ENCODE measurements around the gene SLC35G3. TPM values are rescaled to one million over a fixed set of nuclear protein-coding genes. Genes with fewer than 3 reads are reported as not detected.
"Not testable (repeated sequence)": the region's sequence is repeated elsewhere in the genome, so short reads cannot be mapped to it uniquely, and the experiment has no call there.

Gene SLC35G3
- total RNA-seq, 1 donor from 2014 or later: not detected

DNA sequence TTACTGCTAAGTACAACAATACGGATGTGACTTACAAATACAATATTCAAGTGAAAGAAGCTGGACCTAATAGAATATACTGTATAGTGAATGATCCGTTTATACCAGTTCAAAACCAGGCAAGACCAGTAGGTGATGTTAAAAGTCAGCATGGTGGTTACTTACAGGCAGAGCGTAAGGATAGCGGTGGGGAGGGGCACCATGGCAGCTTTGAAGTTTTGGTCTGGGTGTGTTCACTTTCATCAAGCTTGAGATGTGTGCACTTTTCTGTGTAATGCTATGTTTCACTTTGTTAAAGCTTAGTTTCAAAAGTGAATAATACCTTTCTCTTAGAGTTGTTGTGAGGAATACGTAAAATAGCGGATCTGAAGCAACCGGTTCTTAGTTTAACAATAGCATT, 16.5 kb upstream of the SLC35G3 start:
- DNase-seq (ENCODE audit: low read depth, low spot score): no peak

DNA sequence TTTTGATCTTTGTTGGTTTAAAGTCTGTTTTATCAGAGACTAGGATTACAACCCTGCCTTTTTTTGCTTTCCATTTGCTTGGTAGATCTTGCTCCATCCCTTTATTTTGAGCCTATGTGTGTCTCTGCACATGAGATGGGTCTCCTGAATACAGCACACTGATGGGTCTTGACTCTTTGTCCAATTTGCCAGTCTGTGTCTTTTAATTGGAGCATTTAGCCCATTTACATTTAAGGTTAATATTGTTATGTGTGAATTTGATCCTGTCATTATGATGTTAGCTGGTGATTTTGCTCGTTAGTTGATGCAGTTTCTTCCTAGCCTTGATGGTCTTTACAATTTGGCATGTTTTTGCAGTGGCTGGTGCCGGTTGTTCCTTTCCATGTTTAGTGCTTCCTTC, 8.4 kb upstream of the SLC35G3 start:
- DNase-seq (ENCODE audit: low read depth, low spot score): not testable (repeated sequence)

DNA sequence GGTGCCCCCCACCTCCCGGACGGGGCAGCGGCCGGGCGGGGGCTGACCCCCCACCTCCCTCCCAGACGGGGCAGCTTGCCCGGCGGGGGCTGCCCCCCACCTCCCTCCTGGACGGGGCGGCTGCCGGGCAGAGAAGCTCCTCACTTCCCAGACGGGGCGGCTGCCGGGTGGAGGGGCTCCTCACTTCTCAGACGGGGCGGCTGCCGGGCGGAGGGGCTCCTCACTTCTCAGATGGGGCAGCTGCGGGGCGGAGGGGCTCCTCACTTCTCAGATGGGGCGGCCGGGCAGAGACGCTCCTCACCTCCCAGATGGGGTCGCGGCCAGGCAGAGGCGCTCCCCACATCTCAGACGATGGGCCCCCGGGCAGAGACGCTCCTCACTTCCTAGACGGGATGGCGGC, 869 bp upstream of the SLC35G3 start:
- not testable (repeated sequence) for DNase-seq (ENCODE audit: low read depth, low spot score)

DNA sequence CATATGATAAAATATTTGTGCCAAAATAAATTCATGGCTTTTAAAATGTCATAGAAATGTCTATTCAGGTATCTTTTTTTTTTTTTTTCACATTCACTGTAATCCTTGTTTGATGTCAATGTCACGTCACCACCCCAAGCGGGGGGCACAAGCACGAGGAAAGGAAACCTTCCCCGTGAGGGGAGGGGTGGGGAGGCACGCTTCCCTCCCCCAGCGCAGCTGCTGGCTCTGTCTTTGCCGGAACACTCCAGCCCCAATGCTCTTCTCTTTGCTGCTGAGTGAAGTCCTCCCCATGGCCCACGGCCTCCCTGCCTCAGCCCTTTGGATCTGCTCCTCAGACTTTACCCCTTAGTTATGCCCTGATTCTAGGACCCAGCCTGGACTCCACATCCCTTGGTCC, 1.5 kb downstream of the SLC35G3 start:
- no peak for DNase-seq (ENCODE audit: low read depth, low spot score)

DNA sequence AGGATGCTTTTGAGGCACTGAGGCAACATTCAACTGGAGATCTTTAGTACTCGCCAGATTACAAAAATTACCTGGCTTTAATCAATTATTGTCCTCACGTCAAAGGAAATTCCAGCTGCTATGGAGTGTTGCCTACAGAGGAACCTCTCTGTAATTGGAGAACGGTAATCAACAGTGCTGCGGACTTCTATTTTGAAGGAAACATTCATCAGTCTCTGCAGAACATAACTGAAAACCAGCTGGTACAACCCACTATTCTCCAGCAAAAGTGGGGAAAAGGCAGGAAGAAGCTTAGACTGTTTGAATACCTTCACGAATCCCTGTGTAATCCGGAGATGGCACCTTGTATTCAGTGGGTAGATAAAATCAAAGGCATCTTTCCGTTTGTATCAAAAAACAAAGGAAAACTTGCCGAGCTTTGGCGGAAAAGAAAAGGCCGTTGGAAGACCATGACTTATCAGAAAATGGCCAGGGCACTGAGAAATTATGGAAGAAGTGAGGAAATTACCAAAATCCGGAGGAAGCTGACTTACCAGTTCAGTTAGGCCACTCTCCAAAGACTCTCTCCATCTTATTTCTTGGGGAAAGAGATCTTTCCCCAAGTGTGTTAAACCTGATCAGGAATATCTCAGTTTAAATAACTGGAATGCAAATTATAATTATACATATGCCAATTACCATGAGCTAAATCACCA, 3.0 kb downstream of the SLC35G3 start:
- DNase-seq (ENCODE audit: low read depth, low spot score): no peak

DNA sequence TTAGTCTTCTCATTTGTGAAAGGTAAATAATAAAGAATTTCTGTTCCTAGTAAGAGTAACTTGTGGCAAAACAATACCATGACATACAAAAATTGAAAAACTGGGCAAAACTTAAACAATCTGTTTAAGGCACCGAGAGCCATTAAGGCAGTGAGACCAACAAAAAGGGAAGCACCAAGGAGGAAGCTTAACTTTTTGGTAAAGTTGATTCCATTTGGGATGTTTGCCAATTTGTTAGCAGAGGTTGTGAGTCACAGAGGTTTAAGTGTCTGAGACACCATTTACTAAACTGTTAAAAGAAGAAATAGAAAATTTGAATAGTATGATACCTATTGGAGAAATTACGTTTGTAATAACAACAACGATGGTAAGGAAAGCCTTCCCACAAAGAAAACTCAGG, 4.9 kb downstream of the SLC35G3 start:
- no peak for DNase-seq (ENCODE audit: low read depth, low spot score)

DNA sequence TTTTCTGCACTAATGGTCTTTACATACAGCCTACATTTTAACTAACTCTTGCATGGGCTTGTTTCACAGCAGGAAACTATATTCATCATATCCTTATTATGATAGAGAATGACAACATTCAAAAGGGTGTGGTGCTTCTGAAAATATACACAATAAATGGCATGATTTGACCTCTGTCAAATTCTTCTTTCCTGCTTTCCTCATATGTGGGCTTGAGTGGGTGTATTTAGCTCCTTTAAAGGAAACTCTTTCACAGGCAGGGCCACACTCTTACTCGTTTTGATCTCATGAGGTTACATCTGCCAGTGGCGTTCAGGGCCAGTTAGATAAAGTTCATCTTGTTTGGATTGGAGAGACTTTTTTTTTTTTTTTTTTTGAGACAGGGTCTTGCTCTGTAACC, 6.1 kb downstream of the SLC35G3 start:
- no peak for DNase-seq (ENCODE audit: low read depth, low spot score)

DNA sequence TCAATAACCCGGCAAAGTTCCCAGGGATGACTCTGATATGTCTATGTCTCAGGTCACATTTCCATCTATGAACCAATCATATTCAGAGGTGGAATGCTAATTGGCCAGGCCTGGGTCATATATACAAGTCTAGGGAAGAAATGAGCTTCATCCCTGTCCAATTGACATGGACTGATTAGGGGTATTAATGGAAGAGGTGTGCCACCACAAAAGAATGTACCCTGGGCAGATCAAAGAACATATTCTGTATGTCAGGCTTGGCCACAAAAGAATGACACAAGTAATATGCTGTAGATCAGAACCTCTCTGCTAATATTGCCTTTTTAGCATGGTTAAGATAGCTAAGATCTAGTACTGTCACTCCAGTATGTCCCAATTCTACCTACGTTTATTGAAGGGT, 6.7 kb downstream of the SLC35G3 start:
- DNase-seq (ENCODE audit: low read depth, low spot score): no peak

DNA sequence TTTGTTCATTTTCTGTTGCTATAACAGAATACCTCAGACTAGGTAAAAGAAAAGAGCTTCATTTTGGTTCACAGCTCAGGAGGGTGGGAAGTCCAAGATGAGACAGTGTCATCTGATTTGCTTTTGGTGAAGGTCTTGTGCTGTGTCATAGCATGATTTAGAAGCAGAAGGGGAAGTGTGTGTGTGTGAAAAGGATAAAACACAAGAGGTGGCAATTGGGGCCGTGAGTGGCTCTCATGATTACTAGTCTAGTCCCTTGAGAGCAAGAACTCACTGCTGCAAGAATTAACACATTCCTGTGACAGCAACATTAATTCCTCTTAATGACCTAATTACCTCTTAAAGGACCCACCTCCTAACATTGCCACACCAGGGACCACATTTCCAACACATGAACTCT, 8.3 kb downstream of the SLC35G3 start:
- no peak for DNase-seq (ENCODE audit: low read depth, low spot score)

DNA sequence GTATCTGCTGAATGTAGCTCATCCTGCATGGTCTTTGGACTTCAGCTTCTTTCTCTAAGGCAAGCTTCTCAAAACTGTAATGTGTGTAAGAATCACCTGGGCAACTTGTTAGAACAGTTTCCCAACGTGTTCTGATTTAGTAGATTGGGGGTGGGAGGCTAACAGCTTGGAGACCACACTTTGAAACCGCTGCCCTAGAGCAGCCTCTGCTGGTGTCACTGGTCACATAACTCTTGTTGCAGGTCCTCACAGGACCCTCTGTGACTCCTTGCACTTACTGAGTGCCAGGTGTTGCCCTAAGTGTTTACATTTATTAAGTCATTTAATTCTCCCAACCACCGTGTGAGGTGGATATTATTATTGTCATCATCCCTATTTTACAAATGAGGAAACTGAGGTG, 9.9 kb downstream of the SLC35G3 start:
- no peak for DNase-seq (ENCODE audit: low read depth, low spot score)

DNA sequence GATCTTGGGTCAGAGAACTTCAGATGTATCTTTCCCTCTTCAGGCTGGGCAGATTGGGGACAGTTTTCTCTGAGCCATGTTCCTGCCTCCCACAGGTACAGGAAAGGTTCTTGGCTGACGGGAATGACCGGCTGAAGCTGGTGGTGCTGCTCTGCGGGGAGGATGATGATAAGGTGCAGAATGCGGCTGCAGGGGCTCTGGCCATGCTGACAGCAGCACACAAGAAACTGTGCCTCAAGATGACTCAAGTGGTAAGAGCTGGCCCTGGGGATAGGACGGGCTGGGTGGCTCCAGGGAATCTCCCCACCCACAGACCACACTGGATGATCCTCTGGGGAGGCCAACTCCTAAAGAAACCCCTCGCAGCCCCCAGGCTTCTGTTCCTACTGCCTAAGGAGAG, 10.9 kb downstream of the SLC35G3 start:
- no peak for DNase-seq (ENCODE audit: low read depth, low spot score)

DNA sequence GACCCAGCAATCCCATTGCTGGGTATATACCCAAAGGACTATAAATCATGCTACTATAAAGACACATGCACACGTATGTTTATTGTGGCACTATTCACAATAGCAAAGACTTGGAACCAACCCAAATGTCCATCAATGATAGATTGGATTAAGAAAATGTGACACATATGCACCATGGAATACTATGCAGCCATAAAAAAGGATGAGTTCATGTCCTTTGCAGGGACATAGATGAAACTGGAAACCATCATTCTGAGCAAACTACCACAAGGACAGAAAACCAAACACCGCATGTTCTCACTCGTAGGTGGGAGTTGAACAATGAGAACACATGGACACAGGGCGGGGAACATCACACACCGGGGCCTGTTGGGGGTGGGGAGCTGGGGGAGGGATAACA, 14.8 kb downstream of the SLC35G3 start:
- DNase-seq (ENCODE audit: low read depth, low spot score): not testable (repeated sequence)

DNA sequence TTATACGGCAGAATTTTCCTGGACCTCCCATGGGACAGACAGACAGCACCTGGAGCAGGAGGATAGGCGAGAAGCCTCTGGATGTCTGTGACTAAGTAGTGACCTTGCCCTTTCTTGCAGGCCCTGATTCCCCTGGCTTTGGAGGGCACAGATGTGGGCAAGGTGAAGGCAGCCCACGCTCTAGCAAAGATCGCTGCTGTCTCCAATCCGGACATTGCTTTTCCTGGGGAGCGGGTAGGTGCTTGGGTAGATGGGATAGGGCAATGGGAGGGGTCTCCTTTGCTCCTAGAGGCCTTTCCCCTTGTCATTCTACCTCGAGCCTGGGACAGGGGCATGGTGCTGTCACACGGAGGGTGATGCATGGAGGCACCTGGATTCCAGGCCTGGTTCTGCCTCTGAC, 17.3 kb downstream of the SLC35G3 start:
- no peak for DNase-seq (ENCODE audit: low read depth, low spot score)

DNA sequence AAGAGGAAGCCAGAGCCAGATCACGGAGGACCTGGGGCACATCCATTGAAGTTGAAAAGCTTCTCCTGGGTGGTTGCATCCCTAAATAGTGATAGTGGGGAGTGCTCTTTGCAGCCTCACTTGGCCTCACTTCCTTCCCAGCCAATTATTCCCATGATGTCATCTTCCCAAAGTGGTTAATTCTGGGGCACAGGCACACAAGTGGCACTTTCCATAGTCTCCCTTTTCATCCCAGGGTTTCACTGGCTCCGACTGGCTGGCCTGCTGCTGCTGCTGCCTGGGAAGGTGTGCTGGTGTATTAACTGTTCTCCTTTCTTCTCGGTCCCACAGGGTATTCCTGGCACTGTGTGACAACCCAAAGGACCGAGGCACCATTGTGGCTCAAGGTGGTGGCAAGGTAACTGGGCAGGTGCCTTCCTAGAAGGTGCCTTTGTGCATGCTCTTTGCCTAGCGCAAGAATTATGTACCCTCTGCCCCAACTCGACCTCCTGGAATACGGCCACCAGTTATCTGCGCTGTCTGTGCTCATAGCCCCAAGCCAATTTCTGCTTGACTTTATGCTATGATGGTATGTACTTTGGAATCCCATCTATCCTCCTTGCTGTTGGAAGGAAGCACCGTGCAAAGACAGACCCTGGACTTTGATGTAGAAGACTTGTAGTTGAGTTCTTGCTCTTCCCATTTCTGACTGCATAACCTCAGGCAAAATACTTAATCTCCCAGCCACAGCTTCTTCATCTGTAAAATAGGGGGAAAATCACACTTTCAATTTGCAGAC, 18.4 kb downstream of the SLC35G3 start:
- DNase-seq (ENCODE audit: low read depth, low spot score): no peak

DNA sequence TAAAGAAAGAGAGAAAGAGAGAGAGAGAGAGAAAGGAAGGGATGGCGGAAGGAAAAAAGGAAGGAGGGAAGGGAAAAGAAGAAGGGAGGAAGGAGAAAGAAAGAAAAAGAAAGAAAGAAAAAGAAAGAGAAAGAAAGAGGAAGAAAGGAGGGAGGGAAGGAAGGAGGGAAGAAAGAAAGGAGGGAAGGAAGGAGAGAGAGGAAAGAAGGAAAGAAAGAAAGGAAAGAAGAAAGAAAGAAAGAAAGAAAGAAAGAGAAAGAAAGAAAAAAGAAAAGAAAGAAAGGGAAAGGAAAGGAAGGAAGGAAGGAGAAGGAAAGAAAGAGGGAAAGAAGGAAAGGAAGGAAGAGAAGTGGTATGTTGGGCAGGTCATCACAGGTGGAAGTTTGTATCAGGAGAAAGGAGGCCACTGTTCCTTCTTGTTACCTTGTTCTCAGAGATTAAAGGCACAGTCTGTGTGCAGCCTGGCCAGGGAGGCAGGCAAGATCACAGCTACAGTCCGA, 19.3 kb downstream of the SLC35G3 start:
- no peak for DNase-seq (ENCODE audit: low read depth, low spot score)

DNA sequence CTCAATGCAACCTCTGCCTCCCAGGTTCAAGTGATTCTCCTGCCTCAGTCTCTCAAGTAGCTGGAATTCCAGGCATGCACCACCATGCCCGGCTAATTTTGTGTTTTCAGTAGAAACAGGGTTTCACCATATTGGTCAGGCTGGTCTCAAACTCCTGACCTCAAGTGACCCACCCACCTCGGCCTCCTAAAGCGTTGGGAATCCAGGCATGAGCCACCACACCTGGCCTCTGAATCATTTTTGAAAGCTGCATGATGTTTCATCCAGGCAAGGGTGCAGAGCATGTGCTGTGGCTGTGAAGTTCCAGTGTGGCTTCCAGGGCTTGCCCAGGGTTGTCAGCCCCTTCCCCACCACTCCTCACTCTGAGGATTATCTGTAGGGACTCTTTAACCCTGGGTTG, 21.9 kb downstream of the SLC35G3 start:
- DNase-seq (ENCODE audit: low read depth, low spot score): not testable (repeated sequence)

DNA sequence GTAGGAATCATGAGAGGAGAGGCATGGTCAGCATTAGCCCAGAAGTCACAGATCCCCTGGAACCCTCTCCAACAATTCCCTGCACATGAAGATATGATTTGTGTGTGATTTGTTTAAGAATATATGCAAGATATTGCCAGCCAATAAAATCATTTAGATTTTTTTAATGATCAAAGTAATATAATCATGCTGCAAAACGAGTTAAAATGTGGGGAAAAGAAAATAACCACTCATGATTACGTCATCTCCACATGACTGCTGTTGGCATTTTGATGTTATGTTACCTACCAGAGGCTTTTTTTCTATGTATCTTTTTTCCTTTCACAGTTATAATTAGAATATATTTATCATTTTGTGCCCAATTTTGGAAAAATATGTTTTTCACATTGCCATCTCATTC, 22.4 kb downstream of the SLC35G3 start:
- no peak for DNase-seq (ENCODE audit: low read depth, low spot score)

DNA sequence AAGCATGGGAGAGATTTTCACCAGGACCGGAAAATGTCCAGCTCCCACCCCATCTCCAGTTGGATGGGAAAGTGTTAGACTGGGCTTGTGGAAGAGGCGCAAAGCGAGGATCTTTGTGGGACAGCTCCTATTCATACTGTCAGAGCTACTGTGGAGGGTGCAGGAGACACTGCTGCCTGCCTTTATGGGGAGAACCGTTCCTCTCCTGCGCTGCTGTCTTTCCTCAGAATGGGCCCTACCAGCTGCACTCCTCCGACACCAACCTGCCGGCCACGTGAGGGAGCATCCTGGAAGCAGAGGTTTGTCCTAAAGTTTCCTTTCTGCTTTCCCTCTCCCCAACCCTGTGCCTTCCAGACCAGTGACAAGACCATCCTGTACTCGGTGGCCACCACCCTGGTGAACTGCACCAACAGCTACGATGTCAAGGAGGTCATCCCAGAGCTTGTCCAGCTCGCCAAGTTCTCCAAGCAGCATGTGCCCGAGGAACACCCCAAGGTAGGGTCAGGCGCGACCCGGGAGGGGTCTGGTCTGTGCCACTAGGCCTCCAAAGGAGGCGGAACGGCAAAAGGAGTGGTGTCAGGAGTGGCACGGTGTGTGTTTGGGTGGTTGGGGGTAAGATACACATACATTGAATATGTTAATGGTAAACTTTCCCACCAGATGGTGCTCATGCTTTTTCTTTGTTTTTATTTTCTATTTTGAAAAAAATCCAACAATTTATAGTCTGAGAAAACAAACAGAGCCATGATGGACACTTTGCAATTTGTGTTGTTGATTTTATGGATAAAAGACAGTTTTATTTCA, 23.0 kb downstream of the SLC35G3 start:
- peak; percentile 7 for DNase-seq (ENCODE audit: low read depth, low spot score)

DNA sequence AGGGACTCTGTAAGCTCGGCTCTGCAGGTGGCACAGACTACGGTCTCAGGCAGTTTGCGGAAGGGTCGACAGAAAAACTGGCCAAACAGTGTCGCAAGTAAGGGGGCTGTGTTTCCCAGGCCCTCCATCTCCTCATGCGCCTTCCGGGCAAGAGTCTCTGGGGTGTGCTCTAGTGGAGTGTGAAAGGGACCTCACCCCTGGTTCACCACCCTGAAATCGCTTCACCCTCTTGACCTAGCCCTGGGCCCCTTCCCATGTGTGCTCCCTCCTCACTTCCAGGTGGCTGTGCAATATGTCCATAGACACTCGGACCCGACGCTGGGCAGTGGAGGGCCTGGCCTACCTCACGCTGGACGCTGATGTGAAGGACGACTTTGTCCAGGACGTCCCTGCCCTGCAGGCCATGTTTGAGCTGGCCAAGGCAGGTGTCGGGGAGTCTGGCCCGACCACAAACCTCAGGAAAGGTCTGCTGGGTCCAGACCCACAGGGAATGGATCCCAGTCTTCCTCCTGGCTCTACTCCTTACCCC, 24.3 kb downstream of the SLC35G3 start:
- DNase-seq (ENCODE audit: low read depth, low spot score): no peak

DNA sequence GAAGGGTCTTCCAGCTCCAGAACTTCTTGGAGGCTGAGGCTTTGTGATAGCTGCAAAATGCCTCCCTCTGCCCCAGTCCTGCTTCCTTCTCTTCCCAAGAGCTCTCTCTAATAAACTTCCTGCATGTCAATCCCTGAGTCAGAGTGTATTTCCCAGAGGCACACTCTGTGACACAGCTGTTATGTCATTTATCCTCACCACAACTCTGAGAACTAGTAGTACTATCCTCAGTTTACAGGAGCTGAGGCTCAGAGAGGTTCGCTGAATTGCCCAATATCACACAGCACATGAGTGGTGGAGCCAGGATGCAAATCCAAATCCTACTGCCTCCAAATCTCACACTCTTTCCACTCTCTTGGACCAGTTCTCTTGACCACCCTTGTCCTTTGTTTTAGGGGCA, 26.5 kb downstream of the SLC35G3 start:
- no peak for DNase-seq (ENCODE audit: low read depth, low spot score)

DNA sequence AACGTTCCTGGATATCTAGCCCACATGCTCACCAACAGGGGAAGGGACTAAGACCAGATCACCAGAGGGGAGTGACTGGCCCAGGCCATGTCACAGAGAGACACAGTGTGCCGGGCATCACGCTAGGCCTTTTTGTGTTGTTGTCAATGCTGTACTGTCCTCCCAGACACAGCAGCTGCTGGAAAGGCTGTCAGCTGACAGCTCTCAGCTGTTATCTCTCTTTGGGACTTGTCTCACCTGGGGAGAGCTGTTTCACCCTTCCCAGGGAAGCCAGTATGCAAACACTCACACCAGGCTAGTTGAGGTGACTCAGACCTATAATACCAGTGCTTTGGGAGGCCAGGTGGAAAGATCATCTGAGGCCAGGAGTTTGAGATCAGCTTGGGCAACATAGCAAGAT, 27.1 kb downstream of the SLC35G3 start:
- DNase-seq (ENCODE audit: low read depth, low spot score): no peak

DNA sequence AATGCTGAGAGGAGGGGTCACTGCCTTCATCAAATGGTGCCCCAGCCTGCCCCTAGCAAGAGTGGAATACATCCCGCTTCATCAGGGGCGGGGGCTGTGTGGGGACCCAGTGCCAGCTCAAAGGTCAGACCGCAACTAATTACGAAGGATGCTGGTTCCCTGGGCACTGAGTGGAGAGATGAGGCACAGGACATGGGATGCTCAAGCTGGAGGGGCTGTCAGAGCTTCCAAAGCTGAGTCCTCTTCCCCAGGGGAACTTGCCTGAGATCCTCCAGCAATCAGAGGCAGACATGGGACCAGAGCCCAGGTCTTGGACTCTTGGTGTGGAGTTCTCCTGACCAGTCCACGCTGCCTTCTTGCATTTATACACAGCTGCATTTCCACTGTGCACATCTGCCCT, 27.7 kb downstream of the SLC35G3 start:
- no peak for DNase-seq (ENCODE audit: low read depth, low spot score)

All from pulmonary artery endothelial cell (primary cell).